ENCODE measurements around the gene TBC1D22A.

TBC1D22A gene

DNA sequence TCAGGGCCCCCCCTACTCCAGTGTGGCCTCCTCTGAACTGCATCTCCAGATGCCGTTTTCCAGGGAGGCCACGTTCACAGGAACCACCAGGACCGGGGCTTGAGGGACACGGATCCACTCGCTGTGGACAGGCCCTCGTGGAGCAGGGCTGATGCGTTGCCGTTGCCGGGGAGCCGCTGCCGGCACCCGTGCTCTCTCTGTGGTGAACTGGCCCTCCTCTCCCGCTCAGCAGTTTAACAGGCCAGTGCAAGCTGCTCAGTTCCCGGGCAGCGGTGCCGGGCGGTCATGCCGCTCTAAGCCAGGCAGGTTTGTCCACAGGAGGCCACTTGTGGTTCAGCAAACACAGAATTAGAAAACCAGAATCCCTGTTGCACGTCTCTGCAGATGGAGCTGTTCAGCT lies 301.6 kb downstream of the TBC1D22A start (continued):
- TF ChIP-seq, protein P1, sequence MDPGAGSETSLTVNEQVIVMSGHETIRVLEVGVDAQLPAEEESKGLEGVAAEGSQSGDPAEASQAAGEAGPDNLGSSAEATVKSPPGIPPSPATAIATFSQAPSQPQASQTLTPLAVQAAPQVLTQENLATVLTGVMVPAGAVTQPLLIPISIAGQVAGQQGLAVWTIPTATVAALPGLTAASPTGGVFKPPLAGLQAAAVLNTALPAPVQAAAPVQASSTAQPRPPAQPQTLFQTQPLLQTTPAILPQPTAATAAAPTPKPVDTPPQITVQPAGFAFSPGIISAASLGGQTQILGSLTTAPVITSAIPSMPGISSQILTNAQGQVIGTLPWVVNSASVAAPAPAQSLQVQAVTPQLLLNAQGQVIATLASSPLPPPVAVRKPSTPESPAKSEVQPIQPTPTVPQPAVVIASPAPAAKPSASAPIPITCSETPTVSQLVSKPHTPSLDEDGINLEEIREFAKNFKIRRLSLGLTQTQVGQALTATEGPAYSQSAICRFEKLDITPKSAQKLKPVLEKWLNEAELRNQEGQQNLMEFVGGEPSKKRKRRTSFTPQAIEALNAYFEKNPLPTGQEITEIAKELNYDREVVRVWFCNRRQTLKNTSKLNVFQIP (CRISPR knock-in tag; IDR thresholded peaks at IDR 0.05; ENCODE audit: borderline replicate concordance, low read depth), result no peak
- TF ChIP-seq, protein P2, sequence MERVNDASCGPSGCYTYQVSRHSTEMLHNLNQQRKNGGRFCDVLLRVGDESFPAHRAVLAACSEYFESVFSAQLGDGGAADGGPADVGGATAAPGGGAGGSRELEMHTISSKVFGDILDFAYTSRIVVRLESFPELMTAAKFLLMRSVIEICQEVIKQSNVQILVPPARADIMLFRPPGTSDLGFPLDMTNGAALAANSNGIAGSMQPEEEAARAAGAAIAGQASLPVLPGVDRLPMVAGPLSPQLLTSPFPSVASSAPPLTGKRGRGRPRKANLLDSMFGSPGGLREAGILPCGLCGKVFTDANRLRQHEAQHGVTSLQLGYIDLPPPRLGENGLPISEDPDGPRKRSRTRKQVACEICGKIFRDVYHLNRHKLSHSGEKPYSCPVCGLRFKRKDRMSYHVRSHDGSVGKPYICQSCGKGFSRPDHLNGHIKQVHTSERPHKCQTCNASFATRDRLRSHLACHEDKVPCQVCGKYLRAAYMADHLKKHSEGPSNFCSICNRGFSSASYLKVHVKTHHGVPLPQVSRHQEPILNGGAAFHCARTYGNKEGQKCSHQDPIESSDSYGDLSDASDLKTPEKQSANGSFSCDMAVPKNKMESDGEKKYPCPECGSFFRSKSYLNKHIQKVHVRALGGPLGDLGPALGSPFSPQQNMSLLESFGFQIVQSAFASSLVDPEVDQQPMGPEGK (CRISPR knock-in tag; IDR thresholded peaks at IDR 0.05; ENCODE audit: borderline replicate concordance), result no peak
- TF ChIP-seq TCF4 (CRISPR knock-in tag; IDR thresholded peaks at IDR 0.05; ENCODE audit: borderline replicate concordance) (no peak), ZFP3 (CRISPR knock-in tag; IDR thresholded peaks at IDR 0.05) (no peak), ZC3H10 (CRISPR knock-in tag; IDR thresholded peaks at IDR 0.05) (no peak)

DNA sequence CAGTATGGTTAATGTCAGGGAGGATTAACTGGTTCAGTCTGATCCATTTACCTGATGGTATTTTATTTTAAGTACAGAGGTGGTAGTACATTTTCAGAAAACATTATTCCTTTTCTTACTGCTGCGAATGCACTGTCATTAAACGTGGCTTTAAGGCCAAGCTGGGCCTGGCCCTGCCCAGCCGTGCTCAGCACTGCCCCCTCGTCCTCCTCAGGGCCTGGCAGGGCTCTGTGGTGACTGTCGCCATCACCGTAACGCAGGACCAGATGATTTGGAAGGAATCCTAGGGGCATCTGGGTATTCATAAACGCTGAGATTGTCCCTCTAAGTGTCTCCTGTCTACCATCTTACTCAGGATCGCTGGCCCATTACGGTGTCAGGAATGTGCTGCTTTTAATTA lies 302.0 kb downstream of the TBC1D22A start:
- ATAC-seq, result no peak
- TF ChIP-seq ESRRG (CRISPR knock-in tag; IDR thresholded peaks at IDR 0.05) (no peak), ZNF70 (CRISPR knock-in tag; IDR thresholded peaks at IDR 0.05) (no peak), CSDC2 (CRISPR knock-in tag; IDR thresholded peaks at IDR 0.05) (no peak), RARB (CRISPR knock-in tag; IDR thresholded peaks at IDR 0.05) (no peak), ZFP30 (CRISPR knock-in tag; IDR thresholded peaks at IDR 0.05) (no peak), OSR1 (CRISPR knock-in tag; IDR thresholded peaks at IDR 0.05) (no peak), ZNF8 (CRISPR knock-in tag; IDR thresholded peaks at IDR 0.05) (no peak), PPARA (CRISPR knock-in tag; IDR thresholded peaks at IDR 0.05; ENCODE audit: borderline replicate concordance) (no peak), GLIS3 (CRISPR knock-in tag; IDR thresholded peaks at IDR 0.05) (no peak)
- TF ChIP-seq, protein P2 (CRISPR knock-in tag; IDR thresholded peaks at IDR 0.05; ENCODE audit: borderline replicate concordance), result no peak
- TF ChIP-seq, protein P3, sequence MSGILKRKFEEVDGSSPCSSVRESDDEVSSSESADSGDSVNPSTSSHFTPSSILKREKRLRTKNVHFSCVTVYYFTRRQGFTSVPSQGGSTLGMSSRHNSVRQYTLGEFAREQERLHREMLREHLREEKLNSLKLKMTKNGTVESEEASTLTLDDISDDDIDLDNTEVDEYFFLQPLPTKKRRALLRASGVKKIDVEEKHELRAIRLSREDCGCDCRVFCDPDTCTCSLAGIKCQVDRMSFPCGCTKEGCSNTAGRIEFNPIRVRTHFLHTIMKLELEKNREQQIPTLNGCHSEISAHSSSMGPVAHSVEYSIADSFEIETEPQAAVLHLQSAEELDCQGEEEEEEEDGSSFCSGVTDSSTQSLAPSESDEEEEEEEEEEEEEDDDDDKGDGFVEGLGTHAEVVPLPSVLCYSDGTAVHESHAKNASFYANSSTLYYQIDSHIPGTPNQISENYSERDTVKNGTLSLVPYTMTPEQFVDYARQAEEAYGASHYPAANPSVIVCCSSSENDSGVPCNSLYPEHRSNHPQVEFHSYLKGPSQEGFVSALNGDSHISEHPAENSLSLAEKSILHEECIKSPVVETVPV (CRISPR knock-in tag; IDR thresholded peaks at IDR 0.05), result no peak
- TF ChIP-seq, protein P4, sequence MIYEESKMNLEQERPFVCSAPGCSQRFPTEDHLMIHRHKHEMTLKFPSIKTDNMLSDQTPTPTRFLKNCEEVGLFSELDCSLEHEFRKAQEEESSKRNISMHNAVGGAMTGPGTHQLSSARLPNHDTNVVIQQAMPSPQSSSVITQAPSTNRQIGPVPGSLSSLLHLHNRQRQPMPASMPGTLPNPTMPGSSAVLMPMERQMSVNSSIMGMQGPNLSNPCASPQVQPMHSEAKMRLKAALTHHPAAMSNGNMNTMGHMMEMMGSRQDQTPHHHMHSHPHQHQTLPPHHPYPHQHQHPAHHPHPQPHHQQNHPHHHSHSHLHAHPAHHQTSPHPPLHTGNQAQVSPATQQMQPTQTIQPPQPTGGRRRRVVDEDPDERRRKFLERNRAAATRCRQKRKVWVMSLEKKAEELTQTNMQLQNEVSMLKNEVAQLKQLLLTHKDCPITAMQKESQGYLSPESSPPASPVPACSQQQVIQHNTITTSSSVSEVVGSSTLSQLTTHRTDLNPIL (CRISPR knock-in tag; IDR thresholded peaks at IDR 0.05; ENCODE audit: low read depth), result no peak

DNA sequence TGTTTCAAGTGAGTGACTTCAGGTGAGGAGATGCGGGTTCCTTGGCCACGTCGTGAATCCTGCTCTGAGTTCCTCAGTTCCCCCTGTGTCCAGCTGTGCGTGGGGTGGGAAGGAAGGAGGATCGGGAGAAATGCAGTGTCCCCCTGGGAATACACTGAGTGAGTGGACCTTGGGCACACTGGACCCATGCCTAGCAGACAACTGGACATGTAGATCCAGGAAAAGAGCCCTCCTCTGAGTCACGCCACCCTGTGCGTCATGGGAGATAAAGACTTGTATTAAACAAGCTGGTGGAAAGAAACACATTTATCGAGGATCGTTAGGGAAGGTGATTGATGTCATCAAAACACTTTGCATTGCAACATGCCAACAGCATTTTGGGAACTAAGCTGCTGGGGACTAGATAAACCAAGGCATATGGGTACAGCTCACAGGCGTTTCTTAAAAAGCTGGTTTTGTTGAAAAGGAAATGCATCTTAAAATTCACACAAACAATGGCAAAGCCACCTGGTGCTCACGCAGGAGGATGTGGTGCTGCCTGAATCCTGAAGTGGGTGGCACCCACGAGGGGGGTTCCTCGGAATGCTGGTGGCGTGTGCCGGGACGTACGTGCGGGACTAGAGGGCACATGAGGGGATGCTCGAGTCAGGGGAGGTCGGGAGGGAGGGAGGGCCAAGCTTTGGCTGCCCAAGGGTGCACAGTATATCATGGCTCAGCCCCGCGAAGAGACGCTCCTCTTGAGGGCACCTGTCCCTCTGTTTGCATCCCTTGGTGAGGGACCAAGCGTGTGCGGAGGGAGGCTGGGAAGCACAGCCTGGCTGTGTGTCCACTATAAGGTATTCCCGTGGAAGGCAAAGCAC lies 303.5 kb downstream of the TBC1D22A start:
- ATAC-seq, result no peak
- TF ChIP-seq OSR1 (CRISPR knock-in tag; IDR thresholded peaks at IDR 0.05), result no peak

DNA sequence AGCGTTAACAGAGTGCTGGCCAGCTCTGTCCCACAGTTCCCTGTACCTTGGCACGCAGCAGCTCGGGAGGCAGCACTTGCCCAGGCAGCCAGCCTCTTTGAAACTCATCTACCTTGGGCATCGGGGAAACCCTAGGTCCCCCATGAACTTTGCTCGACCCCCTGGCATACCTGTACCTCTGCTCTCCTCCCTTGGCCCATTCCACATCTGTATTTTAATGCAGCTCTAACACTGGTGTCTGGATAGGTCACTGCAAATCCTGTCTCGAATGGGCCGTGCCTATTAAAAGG lies 304.1 kb downstream of the TBC1D22A start:
- ATAC-seq, result no peak
- TF ChIP-seq ZC3H10 (CRISPR knock-in tag; IDR thresholded peaks at IDR 0.05), result no peak
- TF ChIP-seq, protein P1 (CRISPR knock-in tag; IDR thresholded peaks at IDR 0.05; ENCODE audit: borderline replicate concordance, low read depth), result no peak
- no peak for TF ChIP-seq ZFP30 (CRISPR knock-in tag; IDR thresholded peaks at IDR 0.05)
- TF ChIP-seq ESRRG (CRISPR knock-in tag; IDR thresholded peaks at IDR 0.05), result no peak
- no peak for TF ChIP-seq OSR1 (CRISPR knock-in tag; IDR thresholded peaks at IDR 0.05)
